A549 (cell line): ENCODE results near the gene PITPNM1. TPM values are rescaled to one million over a fixed set of nuclear protein-coding genes. Genes with fewer than 3 reads are reported as not detected.

Experiments
- ATAC-seq, 2 experiments: fragments of 200-7000 bp in 1 of 2; fragments of >200 bp in 1 of 2; cut with Nextera tagmentation in 1 of 2; cut with Tn5 transposase in 1 of 2; 3 replicates each; pipeline versions ENCODE4 v1.8.0 to v1.9.1; 2018 to 2020; ENCODE audit warnings: mild to moderate bottlenecking in 1 of 2, moderate library complexity in 1 of 2
- CTCF ChIA-PET: fragments of 300-600 bp; sonication (Branson Sonifier 250); formaldehyde crosslinking; extraction: SDS; loops from one replicate; lab custom pipeline; 2021; ENCODE audit warnings: antibody characterized with exemption, inconsistent platforms; lab: Yijun Ruan, JAX
- POLR2A ChIA-PET: fragments of 350-600 bp; formaldehyde crosslinking; extraction: SDS; loops from one replicate; lab custom pipeline; 2021; ENCODE audit warnings: antibody characterized with exemption, inconsistent platforms; lab: Yijun Ruan, JAX
- DNase-seq, 2 experiments: peaks; one replicate each; pipeline versions ENCODE4 v3.0.0 to v3.0.0-alpha.2; 2011 to 2016; ENCODE audit warnings: low read depth in 1 of 2, low spot score in 1 of 2
- FAIRE-seq: peaks from 2 replicates; lab custom pipeline; 2011; peaks lifted over from hg19 to GRCh38; lab: Jason Lieb, UNC
- H3K27ac ChIP-seq, 2 experiments: fragments of >200 bp; sonication (Bioruptor Twin); formaldehyde crosslinking; 3 replicates each; pipeline ENCODE4 v1.5.1; 2016 to 2017
- H3K4me1 ChIP-seq: fragments of >200 bp; sonication (Bioruptor Twin); formaldehyde crosslinking; 3 replicates; pipeline ENCODE4 v1.6.1; 2016
- H3K4me2 ChIP-seq: fragments of >200 bp; sonication (Bioruptor Twin); formaldehyde crosslinking; 3 replicates; pipeline ENCODE4 v1.6.1; 2016
- H3K4me3 ChIP-seq: fragments of >200 bp; sonication (Bioruptor Twin); formaldehyde crosslinking; 3 replicates; pipeline ENCODE4 v1.5.1; 2016
- H3K9me3 ChIP-seq: fragments of >200 bp; sonication (Bioruptor Twin); formaldehyde crosslinking; 3 replicates; pipeline ENCODE4 v1.6.1; 2016
- ATOH8 ChIP-seq: fragments of 250-450 bp; sonication (Bioruptor Pico); IDR thresholded peaks from 2 replicates; pipeline ENCODE4 v1.5.0; 2020; ENCODE audit warnings: low read depth, mild to moderate bottlenecking, moderate library complexity
- BHLHE40 ChIP-seq: IDR thresholded peaks from 2 replicates; pipeline ENCODE4 v1.6.1; 2012; ENCODE audit warnings: low read depth, low read length, inconsistent platforms
- EHF ChIP-seq: fragments of 250-450 bp; sonication (Bioruptor Pico); IDR thresholded peaks from 2 replicates; pipeline ENCODE4 v1.5.0; 2020; ENCODE audit warnings: mild to moderate bottlenecking
- EHMT2 ChIP-seq: fragments of 200-600 bp; sonication (generic); IDR thresholded peaks from 2 replicates; pipeline ENCODE4 v1.6.1; 2016; ENCODE audit warnings: antibody characterized with exemption, low read depth, mild to moderate bottlenecking, moderate library complexity
- ESRRA ChIP-seq: fragments of 150-350 bp; IDR thresholded peaks from 2 replicates; pipeline ENCODE4 v1.6.1; 2014; ENCODE audit warnings: mild to moderate bottlenecking, low read length, borderline replicate concordance
- FOSB ChIP-seq: fragments of 250-450 bp; sonication (Bioruptor Pico); IDR thresholded peaks from 2 replicates; pipeline ENCODE4 v1.5.0; 2020; ENCODE audit warnings: mild to moderate bottlenecking, moderate library complexity
- FOXS1 ChIP-seq: fragments of 250-450 bp; sonication (Bioruptor Pico); IDR thresholded peaks from 2 replicates; pipeline ENCODE4 v1.5.0; 2020; ENCODE audit warnings: mild to moderate bottlenecking, moderate library complexity
- HOXA7 ChIP-seq: fragments of 250-450 bp; sonication (Bioruptor Pico); IDR thresholded peaks from 2 replicates; pipeline ENCODE4 v1.5.0; 2020; ENCODE audit warnings: mild to moderate bottlenecking, moderate library complexity
- HOXB13 ChIP-seq: fragments of 250-450 bp; sonication (Bioruptor Pico); IDR thresholded peaks from 2 replicates; pipeline ENCODE4 v1.5.0; 2020; ENCODE audit warnings: low read depth, mild to moderate bottlenecking, moderate library complexity
- MAX ChIP-seq: IDR thresholded peaks from 2 replicates; pipeline ENCODE4 v1.6.1; 2012
- PHF8 ChIP-seq: fragments of 200-600 bp; sonication (generic); IDR thresholded peaks from 2 replicates; pipeline ENCODE4 v1.6.1; 2016; ENCODE audit warnings: low read depth, mild to moderate bottlenecking, antibody characterized with exemption, moderate library complexity, borderline replicate concordance
- POLR2A ChIP-seq: IDR thresholded peaks from 2 replicates; pipeline ENCODE4 v1.6.1; 2012; ENCODE audit warnings: mild to moderate bottlenecking, low read length
- RCOR1 ChIP-seq: fragments of 150-350 bp; IDR thresholded peaks from 2 replicates; pipeline ENCODE4 v1.6.1; 2014; ENCODE audit warnings: antibody characterized with exemption, low read length, low read depth
- REST ChIP-seq: fragments of 200-600 bp; sonication (generic); IDR thresholded peaks from 2 replicates; pipeline ENCODE4 v1.6.1; 2016; ENCODE audit warnings: antibody characterized with exemption, mild to moderate bottlenecking, moderate library complexity
- TP53 ChIP-seq: fragments of 250-450 bp; sonication (Bioruptor Pico); IDR thresholded peaks from 2 replicates; pipeline ENCODE4 v1.5.0; 2021; ENCODE audit warnings: mild to moderate bottlenecking, moderate library complexity
- WGBS: methylation state at CpG from one replicate; pipeline ENCODE4 v1.1.6; 2017; ENCODE audit errors: missing lambda C conversion rate; 5-methylcytosine and 5-hydroxymethylcytosine counted together
- polyA plus RNA-seq, 4 experiments: library from polyadenylated mRNA; depleted of rRNA in 3 of 4; stranded (reverse); fragments of >200 nt; fragmentation: RNase III in 1 of 4; extraction: RNeasy Plus Mini Kit Qiagen cat#74134 plus additional on column Dnase treatment in 1 of 4; gene quantifications; 2 replicates in 3 of 4; 3 replicates in 1 of 4; pipeline ENCODE4 v1.2.3, GENCODE V29; 2011 to 2017
- TF ChIP-seq, protein P1 (sequence below): IDR thresholded peaks from 2 replicates; pipeline ENCODE4 v1.6.1; 2012
- TF ChIP-seq, protein P2 (sequence below): fragments of 250-450 bp; sonication (Bioruptor Pico); IDR thresholded peaks from 2 replicates; pipeline ENCODE4 v1.5.0; 2021; ENCODE audit warnings: mild to moderate bottlenecking, moderate library complexity, borderline replicate concordance
- TF ChIP-seq, protein P3 (sequence below): fragments of 450-650 bp; IDR thresholded peaks from 2 replicates; pipeline ENCODE4 v1.6.1; 2014; ENCODE audit warnings: antibody characterized with exemption

The PITPNM1 gene
- polyA plus RNA-seq, 2 of the 4 experiments (the other 2 are of a cell fraction): 14.2 to 42.0 TPM

GRCh38 chr11:67484847-67485311, 20.3 kb downstream of the PITPNM1 start:
- CTCF ChIA-PET: interaction anchor here (1.3 to 1.9 kb wide), 2 partner anchors 11 to 83 kb away, joined by 4 read pairs; partner anchors contain the start of gene PPP1CA
- no peak for ATAC-seq
- no peak overlapping the region for H3K27ac ChIP-seq
- no peak overlapping the region for H3K4me3 ChIP-seq
- no peak for TF ChIP-seq EHF
- TF ChIP-seq HOXA7 (CRISPR knock-in tag): no peak
- TF ChIP-seq POLR2A: no peak
- no peak for TF ChIP-seq TP53 (CRISPR knock-in tag)
- no peak for TF ChIP-seq FOXS1 (CRISPR knock-in tag)
- TF ChIP-seq, protein P1, sequence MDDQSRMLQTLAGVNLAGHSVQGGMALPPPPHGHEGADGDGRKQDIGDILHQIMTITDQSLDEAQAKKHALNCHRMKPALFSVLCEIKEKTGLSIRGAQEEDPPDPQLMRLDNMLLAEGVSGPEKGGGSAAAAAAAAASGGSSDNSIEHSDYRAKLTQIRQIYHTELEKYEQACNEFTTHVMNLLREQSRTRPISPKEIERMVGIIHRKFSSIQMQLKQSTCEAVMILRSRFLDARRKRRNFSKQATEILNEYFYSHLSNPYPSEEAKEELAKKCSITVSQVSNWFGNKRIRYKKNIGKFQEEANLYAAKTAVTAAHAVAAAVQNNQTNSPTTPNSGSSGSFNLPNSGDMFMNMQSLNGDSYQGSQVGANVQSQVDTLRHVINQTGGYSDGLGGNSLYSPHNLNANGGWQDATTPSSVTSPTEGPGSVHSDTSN: no peak
- no peak for TF ChIP-seq BHLHE40
- TF ChIP-seq, protein P2, sequence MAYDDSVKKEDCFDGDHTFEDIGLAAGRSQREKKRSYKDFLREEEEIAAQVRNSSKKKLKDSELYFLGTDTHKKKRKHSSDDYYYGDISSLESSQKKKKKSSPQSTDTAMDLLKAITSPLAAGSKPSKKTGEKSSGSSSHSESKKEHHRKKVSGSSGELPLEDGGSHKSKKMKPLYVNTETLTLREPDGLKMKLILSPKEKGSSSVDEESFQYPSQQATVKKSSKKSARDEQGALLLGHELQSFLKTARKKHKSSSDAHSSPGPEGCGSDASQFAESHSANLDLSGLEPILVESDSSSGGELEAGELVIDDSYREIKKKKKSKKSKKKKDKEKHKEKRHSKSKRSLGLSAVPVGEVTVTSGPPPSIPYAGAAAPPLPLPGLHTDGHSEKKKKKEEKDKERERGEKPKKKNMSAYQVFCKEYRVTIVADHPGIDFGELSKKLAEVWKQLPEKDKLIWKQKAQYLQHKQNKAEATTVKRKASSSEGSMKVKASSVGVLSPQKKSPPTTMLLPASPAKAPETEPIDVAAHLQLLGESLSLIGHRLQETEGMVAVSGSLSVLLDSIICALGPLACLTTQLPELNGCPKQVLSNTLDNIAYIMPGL (CRISPR knock-in tag): no peak
- TF ChIP-seq ESRRA: no peak
- TF ChIP-seq HOXB13: no peak
- no peak for TF ChIP-seq FOSB (CRISPR knock-in tag)
- TF ChIP-seq, protein P3, sequence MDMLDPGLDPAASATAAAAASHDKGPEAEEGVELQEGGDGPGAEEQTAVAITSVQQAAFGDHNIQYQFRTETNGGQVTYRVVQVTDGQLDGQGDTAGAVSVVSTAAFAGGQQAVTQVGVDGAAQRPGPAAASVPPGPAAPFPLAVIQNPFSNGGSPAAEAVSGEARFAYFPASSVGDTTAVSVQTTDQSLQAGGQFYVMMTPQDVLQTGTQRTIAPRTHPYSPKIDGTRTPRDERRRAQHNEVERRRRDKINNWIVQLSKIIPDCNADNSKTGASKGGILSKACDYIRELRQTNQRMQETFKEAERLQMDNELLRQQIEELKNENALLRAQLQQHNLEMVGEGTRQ: no peak
- TF ChIP-seq ATOH8 (CRISPR knock-in tag): no peak
- no peak for TF ChIP-seq RCOR1
- TF ChIP-seq REST: no peak
- TF ChIP-seq EHMT2: no peak
- TF ChIP-seq PHF8: no peak
- TF ChIP-seq MAX: no peak
- TF ChIP-seq, all 56 proteins: peak for 0
- POLR2A ChIA-PET: no interaction called here
- DNase-seq (no peak), FAIRE-seq (no peak)
- Histone ChIP-seq H3K4me1 (peaks cover 11% of the 10 kb centered on the region; the same call in 2 of the 3 replicates), H3K9me3 (no peaks in the 10 kb centered on the region), H3K4me2 (no peak overlapping the region)
- WGBS: 98% methylated on average over 10 of the region's 11 CpGs
